SK-N-SH (cell line): ENCODE results near the gene PRKCA. TPM values are rescaled to one million over a fixed set of nuclear protein-coding genes. Genes with fewer than 3 reads are reported as not detected.

Experiments
- CTCF ChIA-PET: fragments of 300-600, 350-600 bp; formaldehyde crosslinking; extraction: SDS; loops from one replicate; lab custom pipeline; 2021; lab: Yijun Ruan, JAX
- POLR2A ChIA-PET: fragments of 350-600 bp; sonication (Branson Sonifier 250); formaldehyde crosslinking; extraction: SDS; loops from one replicate; lab custom pipeline; 2020; ENCODE audit warnings: antibody characterized with exemption, inconsistent platforms; lab: Yijun Ruan, JAX
- DNase-seq: peaks from one replicate; pipeline ENCODE4 v3.0.0; 2012
- H2AFZ ChIP-seq: fragments of 200-600 bp; sonication (generic); 2 replicates; pipeline ENCODE4 v1.8.1; 2016; ENCODE audit warnings: antibody characterized with exemption, mild to moderate bottlenecking, low read depth
- H3F3A ChIP-seq: fragments of 200-600 bp; sonication (generic); replicated peaks from 2 replicates; pipeline ENCODE3; 2016; ENCODE audit warnings: antibody characterized with exemption, mild to moderate bottlenecking; ENCODE audit not compliant: insufficient read depth
- H3K27ac ChIP-seq, 2 experiments: fragments of 200-500 bp in 1 of 2; fragments of 200-600 bp in 1 of 2; sonication (Bioruptor generic) in 1 of 2; sonication (generic), shearing (Covaris generic) in 1 of 2; 2 replicates each; pipeline versions ENCODE4 v1.5.1 to v1.6.1; 2014 to 2016; ENCODE audit warnings: low read depth in 2 of 2, inconsistent platforms in 1 of 2, low read length in 1 of 2, mild to moderate bottlenecking in 1 of 2, mixed read lengths in 1 of 2
- H3K27me3 ChIP-seq: fragments of 200-600 bp; sonication (generic), shearing (Covaris generic); 2 replicates; pipeline ENCODE4 v1.6.1; 2016; ENCODE audit warnings: mixed run types; ENCODE audit not compliant: insufficient read depth
- H3K36me3 ChIP-seq, 2 experiments: fragments of 200-500 bp in 1 of 2; fragments of 200-600 bp in 1 of 2; sonication (Bioruptor generic) in 1 of 2; sonication (generic) in 1 of 2; replicated peaks in 1 of 2; 2 replicates each; pipeline versions ENCODE3 to v1.5.1; 2014 to 2016; ENCODE audit warnings: low read length in 1 of 2, mild to moderate bottlenecking in 1 of 2; ENCODE audit not compliant: insufficient read depth in 2 of 2, control insufficient read depth in 1 of 2
- H3K4me1 ChIP-seq, 2 experiments: fragments of 200-500 bp in 1 of 2; fragments of 200-600 bp in 1 of 2; sonication (Bioruptor generic) in 1 of 2; sonication (generic), shearing (Covaris generic) in 1 of 2; 2 replicates each; pipeline versions ENCODE4 v1.5.1 to v1.6.1; 2014 to 2016; ENCODE audit warnings: low read depth in 1 of 2, low read length in 1 of 2, mixed run types in 1 of 2; ENCODE audit not compliant: insufficient read depth in 2 of 2, control insufficient read depth in 1 of 2
- H3K4me2 ChIP-seq: fragments of 200-600 bp; sonication (generic), shearing (Covaris generic); 2 replicates; pipeline ENCODE4 v1.6.1; 2017; ENCODE audit warnings: mixed run types
- H3K4me3 ChIP-seq, 2 experiments: fragments of 200-500 bp in 1 of 2; fragments of 200-600 bp in 1 of 2; sonication (Bioruptor generic) in 1 of 2; sonication (generic), shearing (Covaris generic) in 1 of 2; 2 replicates each; pipeline versions ENCODE4 v1.5.1 to v1.8.1; 2014 to 2016; ENCODE audit warnings: low read depth in 2 of 2, inconsistent platforms in 1 of 2, low read length in 1 of 2, mild to moderate bottlenecking in 1 of 2, mixed read lengths in 1 of 2, moderate library complexity in 1 of 2
- H3K79me2 ChIP-seq: fragments of 200-600 bp; sonication (generic); 2 replicates; pipeline ENCODE4 v1.8.1; 2017; ENCODE audit warnings: mild to moderate bottlenecking; ENCODE audit not compliant: insufficient read depth
- H3K9ac ChIP-seq: fragments of 200-600 bp; sonication (generic); 2 replicates; pipeline ENCODE4 v1.6.1; 2017; ENCODE audit warnings: mixed run types
- H3K9me2 ChIP-seq: fragments of 200-600 bp; sonication (generic); 2 replicates; pipeline ENCODE4 v1.6.1; 2017; ENCODE audit warnings: mixed run types
- H3K9me3 ChIP-seq: fragments of 200-600 bp; sonication (generic); 2 replicates; pipeline ENCODE4 v1.6.1; 2017; ENCODE audit warnings: mixed run types, mild to moderate bottlenecking, moderate library complexity
- H4K20me1 ChIP-seq: fragments of 200-600 bp; sonication (generic); 2 replicates; pipeline ENCODE4 v1.6.1; 2017; ENCODE audit warnings: mild to moderate bottlenecking, mixed run types; ENCODE audit not compliant: insufficient read depth
- CHD2 ChIP-seq: fragments of 150-350 bp; IDR thresholded peaks from 2 replicates; pipeline ENCODE4 v1.6.1; 2018; ENCODE audit warnings: low read length; ENCODE audit not compliant: partially characterized antibody
- EP300 ChIP-seq, 2 experiments: IDR thresholded peaks; 2 replicates each; pipeline versions ENCODE4 v1.4.0 to v1.6.1; 2012; ENCODE audit warnings: borderline replicate concordance in 1 of 2, low read depth in 1 of 2, low read length in 1 of 2
- FOSL2 ChIP-seq: IDR thresholded peaks from 2 replicates; pipeline ENCODE4 v1.4.0; 2012; ENCODE audit warnings: low read depth, mild to moderate bottlenecking, moderate library complexity, borderline replicate concordance
- FOXJ3 ChIP-seq: sonication (generic); formaldehyde crosslinking; IDR thresholded peaks from 2 replicates; pipeline ENCODE4 v1.5.1; 2020; ENCODE audit warnings: mild to moderate bottlenecking, missing genetic modification reagents
- FOXM1 ChIP-seq: IDR thresholded peaks from 2 replicates; pipeline ENCODE4 v1.4.0; 2012; ENCODE audit warnings: low read depth, mild to moderate bottlenecking
- MEF2A ChIP-seq: IDR thresholded peaks from 2 replicates; pipeline ENCODE4 v1.4.0; 2012; ENCODE audit warnings: low read depth, borderline replicate concordance
- NFIC ChIP-seq: IDR thresholded peaks from 2 replicates; pipeline ENCODE4 v1.4.0; 2012; ENCODE audit warnings: borderline replicate concordance
- NRF1 ChIP-seq: IDR thresholded peaks from 2 replicates; pipeline ENCODE4 v1.6.1; 2012; ENCODE audit warnings: low read depth, mild to moderate bottlenecking, low read length
- RCOR1 ChIP-seq: fragments of 150-350 bp; IDR thresholded peaks from 2 replicates; pipeline ENCODE4 v1.6.1; 2017; ENCODE audit warnings: antibody characterized with exemption, low read length
- REST ChIP-seq: IDR thresholded peaks from 2 replicates; pipeline ENCODE4 v1.6.1; 2012; ENCODE audit warnings: mild to moderate bottlenecking, low read depth, low read length, moderate library complexity
- RFX5 ChIP-seq: IDR thresholded peaks from 2 replicates; pipeline ENCODE4 v1.6.1; 2012; ENCODE audit warnings: mild to moderate bottlenecking, improper control_type of control experiment, low read length
- TAF1 ChIP-seq: IDR thresholded peaks from 2 replicates; pipeline ENCODE4 v1.6.1; 2012; ENCODE audit warnings: low read depth, mild to moderate bottlenecking, low read length, moderate library complexity, borderline replicate concordance
- USF2 ChIP-seq: fragments of 150-350 bp; IDR thresholded peaks from 2 replicates; pipeline ENCODE4 v1.6.1; 2017; ENCODE audit warnings: antibody characterized with exemption, low read length, low read depth, borderline replicate concordance
- ZBTB33 ChIP-seq: IDR thresholded peaks from 2 replicates; pipeline ENCODE4 v1.4.0; 2012; ENCODE audit warnings: low read depth, borderline replicate concordance
- WGBS: methylation state at CpG from one replicate; pipeline ENCODE4 v1.1.6; 2017; ENCODE audit warnings: low lambda C conversion rate; 5-methylcytosine and 5-hydroxymethylcytosine counted together
- polyA plus RNA-seq, 3 experiments: library from polyadenylated mRNA; depleted of rRNA; stranded (reverse); fragments of >200 nt; gene quantifications; 2 replicates each; pipeline ENCODE4 v1.2.3, GENCODE V29; 2012

The PRKCA gene
- polyA plus RNA-seq, 1 of the 3 experiments (the other 2 are of a cell fraction): 108 TPM

GRCh38 chr17:66748578-66748977 lies 446.2 kb downstream of the PRKCA start:
- POLR2A ChIA-PET: no interaction called here
- CTCF ChIA-PET: interaction anchor here (0.7 kb wide), 1 partner anchor 20 kb away, joined by 3 read pairs; no protein-coding TSS in a partner anchor
- H3K4me3 ChIP-seq: no peak overlapping the region

GRCh38 chr17:66749217-66749832 lies 446.9 kb downstream of the PRKCA start:
- Histone ChIP-seq H3K9me3 (no peaks in the 10 kb centered on the region), H3K4me2 (no peak overlapping the region), H3K27me3 (no peaks in the 10 kb centered on the region), H3F3A (no peaks in the 10 kb centered on the region), H3K9ac (no peak overlapping the region), H3K4me1 (peaks cover 0 to 5% of the 10 kb centered on the region in 2 experiments; a peak in 1 of 4 replicates), H3K27ac (no peak overlapping the region), H2AFZ (no peak overlapping the region), H3K79me2 (no peaks in the 10 kb centered on the region), H4K20me1 (no peaks in the 10 kb centered on the region; the same call in 1 of the 2 replicates), H3K9me2 (no peaks in the 10 kb centered on the region), H3K36me3 (peaks cover 59 to 70% of the 10 kb centered on the region in 2 experiments), H3K4me3 (no peak overlapping the region)
- no peak for DNase-seq
- POLR2A ChIA-PET: no interaction called here
- TF ChIP-seq NRF1: no peak
- TF ChIP-seq RCOR1: no peak
- TF ChIP-seq FOXM1: no peak
- no peak for TF ChIP-seq ZBTB33
- no peak for TF ChIP-seq MEF2A
- no peak for TF ChIP-seq RFX5
- no peak for TF ChIP-seq FOSL2
- no peak for TF ChIP-seq NFIC
- WGBS: 98% methylated on average over 7 of the region's 7 CpGs
- CTCF ChIA-PET: interaction anchor here (1.1 to 2.9 kb wide), 2 partner anchors 11 to 21 kb away, joined by 3 to 17 read pairs; no protein-coding TSS in a partner anchor

More at GRCh38 chr17:66748578-66748977, 446.2 kb downstream of the PRKCA start:
- no peak overlapping the region for H3K27ac ChIP-seq
- H2AFZ ChIP-seq: no peak overlapping the region
- no peaks in the 10 kb centered on the region; the same call in 1 of the 2 replicates for H4K20me1 ChIP-seq
- H3K27me3 ChIP-seq: no peaks in the 10 kb centered on the region
- H3K9me2 ChIP-seq: no peaks in the 10 kb centered on the region
- TF ChIP-seq CHD2: no peak
- no peaks in the 10 kb centered on the region for H3K79me2 ChIP-seq
- no peak overlapping the region for H3K4me2 ChIP-seq
- H3K9ac ChIP-seq: no peak overlapping the region
- no peak for DNase-seq
- H3K36me3 ChIP-seq: peaks cover 63 to 70% of the 10 kb centered on the region in 2 experiments
- peaks cover 0 to 5% of the 10 kb centered on the region in 2 experiments; a peak in 1 of 4 replicates for H3K4me1 ChIP-seq
- 94% methylated on average over 8 of the region's 8 CpGs for WGBS
- no peaks in the 10 kb centered on the region for H3K9me3 ChIP-seq
- H3F3A ChIP-seq: no peaks in the 10 kb centered on the region

- ChIA-PET CTCF (interaction anchor here (0.5 to 2.9 kb wide), 3 partner anchors 22 to 189 kb away, joined by 3 to 17 read pairs (median 4); no protein-coding TSS in a partner anchor), POLR2A (no interaction called here)
- Histone ChIP-seq H3F3A (no peaks in the 10 kb centered on the region), H3K4me2 (no peak overlapping the region), H3K9ac (no peak overlapping the region), H3K79me2 (no peaks in the 10 kb centered on the region), H3K4me3 (no peak overlapping the region), H3K27me3 (no peaks in the 10 kb centered on the region), H3K36me3 (peaks cover 53 to 69% of the 10 kb centered on the region in 2 experiments), H3K9me2 (no peaks in the 10 kb centered on the region), H2AFZ (no peak overlapping the region), H3K9me3 (no peaks in the 10 kb centered on the region), H3K27ac (no peak overlapping the region), H3K4me1 (peaks cover 0 to 5% of the 10 kb centered on the region in 2 experiments; a peak in 1 of 4 replicates), H4K20me1 (no peaks in the 10 kb centered on the region; the same call in 1 of the 2 replicates)
- WGBS: 94% methylated on average over 7 of the region's 7 CpGs
- no peak for DNase-seq
- TF ChIP-seq EP300 (IDR thresholded peaks at IDR 0.05; ENCODE audit: borderline replicate concordance in 1 of 2, low read depth in 1 of 2, low read length in 1 of 2): no peak
- no peak for TF ChIP-seq REST
- no peak for TF ChIP-seq TAF1
- no peak for TF ChIP-seq USF2
- no peak for TF ChIP-seq FOXJ3
Observed at GRCh38 chr17:66750116-66750515, 447.7 kb downstream of the PRKCA start.
